Measurements from ENCODE around the gene SLC35F2. TPM values are rescaled to one million over a fixed set of nuclear protein-coding genes. Genes with fewer than 3 reads are reported as not detected.
A peak's percentile ranks its signal among the peaks of the same experiment; 100 is the strongest.

The SLC35F2 gene
- total and polyA plus RNA-seq, 2 of the 13 experiments (the other 11 are each of a cell fraction or from before 2014, with no cell fraction given) = 5.8 to 20.3 TPM

DNA sequence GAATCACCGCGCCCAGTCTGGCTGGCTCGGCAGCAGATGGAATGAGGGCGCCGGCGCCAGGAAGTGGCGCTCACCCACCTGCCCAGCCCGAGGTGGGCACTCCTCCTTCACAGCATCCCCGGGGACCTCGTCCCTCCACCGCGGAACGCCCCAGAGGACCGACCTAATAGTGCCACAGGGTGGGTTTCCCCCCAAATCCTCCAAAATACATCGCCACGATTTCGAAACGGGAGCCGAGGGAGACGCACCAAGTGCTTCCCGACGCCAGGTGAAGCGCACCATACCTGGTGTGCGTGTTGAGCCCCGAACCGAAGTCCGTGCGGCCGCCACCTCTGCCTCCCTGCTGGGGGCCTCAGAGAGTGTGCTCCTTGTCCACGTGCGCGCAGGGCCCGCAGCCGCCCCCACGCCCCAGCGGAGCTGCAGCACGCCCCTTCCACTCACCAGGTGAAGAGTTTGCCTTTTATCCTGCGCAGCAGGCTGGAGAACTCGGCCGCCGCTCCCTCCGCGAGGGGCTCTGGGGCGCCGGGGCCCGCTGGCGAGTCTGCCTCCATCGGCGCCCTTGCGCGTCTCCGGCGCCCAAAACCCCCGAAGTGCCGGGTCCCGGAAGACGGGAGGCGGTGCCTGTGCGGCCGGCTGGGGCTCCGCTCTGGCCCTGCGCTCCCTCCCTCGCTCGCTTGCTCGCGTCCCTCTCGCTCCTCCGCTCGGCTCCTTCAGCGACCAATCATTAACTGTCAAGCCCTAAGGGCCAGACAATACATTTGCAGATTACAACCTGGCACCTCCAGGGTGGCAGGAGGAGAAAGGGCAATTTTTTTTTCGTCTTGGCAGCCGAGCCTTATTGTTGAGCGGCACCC is at the start of gene SLC35F2 (continued):
- TF ChIP-seq PAX8 (CRISPR knock-in tag; IDR thresholded peaks at IDR 0.05; ENCODE audit: borderline replicate concordance) (no peak), YEATS2 (CRISPR knock-in tag; IDR thresholded peaks at IDR 0.05; ENCODE audit: borderline replicate concordance) (peak; percentile 40), SCMH1 (CRISPR knock-in tag; IDR thresholded peaks at IDR 0.05; ENCODE audit: borderline replicate concordance) (no peak), POLR2A (IDR thresholded peaks at IDR 0.05; ENCODE audit: insufficient read depth in 1 of 2, low read depth in 2 of 2, low read length in 2 of 2) (peak in 1 of 2 experiments; percentile 34; a peak in 1 of 4 replicates), ZNF263 (CRISPR knock-in tag; IDR thresholded peaks at IDR 0.05) (no peak), ZNF468 (CRISPR knock-in tag; IDR thresholded peaks at IDR 0.05) (no peak), BORCS8-MEF2B (CRISPR knock-in tag; IDR thresholded peaks at IDR 0.05) (peak; percentile 86), ZNF563 (CRISPR knock-in tag; IDR thresholded peaks at IDR 0.05) (peak; percentile 79), TAF1 (CRISPR knock-in tag; IDR thresholded peaks at IDR 0.05) (peak; percentile 60), ZNF331 (CRISPR knock-in tag; IDR thresholded peaks at IDR 0.05) (0 out of 2 replicates have a peak, but pooled peaks have one; percentile 29), NKX3-1 (CRISPR knock-in tag; IDR thresholded peaks at IDR 0.05) (peak; percentile 74; the same call in 1 of the 2 replicates), SPEN (CRISPR knock-in tag; IDR thresholded peaks at IDR 0.05; ENCODE audit: low read depth) (no peak; the same call in 1 of the 2 replicates), ZNF337 (CRISPR knock-in tag; IDR thresholded peaks at IDR 0.05; ENCODE audit: borderline replicate concordance, low read depth) (no peak), ZNF138 (CRISPR knock-in tag; IDR thresholded peaks at IDR 0.05; ENCODE audit: low read depth) (0 out of 2 replicates have a peak, but pooled peaks have one; percentile 41), ZFY (CRISPR knock-in tag; IDR thresholded peaks at IDR 0.05) (peak; percentile 92)
- TF ChIP-seq, protein P1, sequence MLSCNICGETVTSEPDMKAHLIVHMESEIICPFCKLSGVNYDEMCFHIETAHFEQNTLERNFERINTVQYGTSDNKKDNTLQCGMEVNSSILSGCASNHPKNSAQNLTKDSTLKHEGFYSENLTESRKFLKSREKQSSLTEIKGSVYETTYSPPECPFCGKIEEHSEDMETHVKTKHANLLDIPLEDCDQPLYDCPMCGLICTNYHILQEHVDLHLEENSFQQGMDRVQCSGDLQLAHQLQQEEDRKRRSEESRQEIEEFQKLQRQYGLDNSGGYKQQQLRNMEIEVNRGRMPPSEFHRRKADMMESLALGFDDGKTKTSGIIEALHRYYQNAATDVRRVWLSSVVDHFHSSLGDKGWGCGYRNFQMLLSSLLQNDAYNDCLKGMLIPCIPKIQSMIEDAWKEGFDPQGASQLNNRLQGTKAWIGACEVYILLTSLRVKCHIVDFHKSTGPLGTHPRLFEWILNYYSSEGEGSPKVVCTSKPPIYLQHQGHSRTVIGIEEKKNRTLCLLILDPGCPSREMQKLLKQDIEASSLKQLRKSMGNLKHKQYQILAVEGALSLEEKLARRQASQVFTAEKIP (CRISPR knock-in tag; IDR thresholded peaks at IDR 0.05; ENCODE audit: borderline replicate concordance) = no peak
- TF ChIP-seq, protein P2, sequence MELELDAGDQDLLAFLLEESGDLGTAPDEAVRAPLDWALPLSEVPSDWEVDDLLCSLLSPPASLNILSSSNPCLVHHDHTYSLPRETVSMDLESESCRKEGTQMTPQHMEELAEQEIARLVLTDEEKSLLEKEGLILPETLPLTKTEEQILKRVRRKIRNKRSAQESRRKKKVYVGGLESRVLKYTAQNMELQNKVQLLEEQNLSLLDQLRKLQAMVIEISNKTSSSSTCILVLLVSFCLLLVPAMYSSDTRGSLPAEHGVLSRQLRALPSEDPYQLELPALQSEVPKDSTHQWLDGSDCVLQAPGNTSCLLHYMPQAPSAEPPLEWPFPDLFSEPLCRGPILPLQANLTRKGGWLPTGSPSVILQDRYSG (CRISPR knock-in tag; IDR thresholded peaks at IDR 0.05) = peak; percentile 74; the same call in 1 of the 2 replicates
- TF ChIP-seq, protein P3, sequence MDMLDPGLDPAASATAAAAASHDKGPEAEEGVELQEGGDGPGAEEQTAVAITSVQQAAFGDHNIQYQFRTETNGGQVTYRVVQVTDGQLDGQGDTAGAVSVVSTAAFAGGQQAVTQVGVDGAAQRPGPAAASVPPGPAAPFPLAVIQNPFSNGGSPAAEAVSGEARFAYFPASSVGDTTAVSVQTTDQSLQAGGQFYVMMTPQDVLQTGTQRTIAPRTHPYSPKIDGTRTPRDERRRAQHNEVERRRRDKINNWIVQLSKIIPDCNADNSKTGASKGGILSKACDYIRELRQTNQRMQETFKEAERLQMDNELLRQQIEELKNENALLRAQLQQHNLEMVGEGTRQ (IDR thresholded peaks at IDR 0.05; ENCODE audit: low read depth, low read length) = no peak
- TF ChIP-seq, protein P3 (CRISPR knock-in tag; IDR thresholded peaks at IDR 0.05; ENCODE audit: borderline replicate concordance) = peak; percentile 39; the same call in 1 of the 2 replicates
- TF ChIP-seq, protein P4, sequence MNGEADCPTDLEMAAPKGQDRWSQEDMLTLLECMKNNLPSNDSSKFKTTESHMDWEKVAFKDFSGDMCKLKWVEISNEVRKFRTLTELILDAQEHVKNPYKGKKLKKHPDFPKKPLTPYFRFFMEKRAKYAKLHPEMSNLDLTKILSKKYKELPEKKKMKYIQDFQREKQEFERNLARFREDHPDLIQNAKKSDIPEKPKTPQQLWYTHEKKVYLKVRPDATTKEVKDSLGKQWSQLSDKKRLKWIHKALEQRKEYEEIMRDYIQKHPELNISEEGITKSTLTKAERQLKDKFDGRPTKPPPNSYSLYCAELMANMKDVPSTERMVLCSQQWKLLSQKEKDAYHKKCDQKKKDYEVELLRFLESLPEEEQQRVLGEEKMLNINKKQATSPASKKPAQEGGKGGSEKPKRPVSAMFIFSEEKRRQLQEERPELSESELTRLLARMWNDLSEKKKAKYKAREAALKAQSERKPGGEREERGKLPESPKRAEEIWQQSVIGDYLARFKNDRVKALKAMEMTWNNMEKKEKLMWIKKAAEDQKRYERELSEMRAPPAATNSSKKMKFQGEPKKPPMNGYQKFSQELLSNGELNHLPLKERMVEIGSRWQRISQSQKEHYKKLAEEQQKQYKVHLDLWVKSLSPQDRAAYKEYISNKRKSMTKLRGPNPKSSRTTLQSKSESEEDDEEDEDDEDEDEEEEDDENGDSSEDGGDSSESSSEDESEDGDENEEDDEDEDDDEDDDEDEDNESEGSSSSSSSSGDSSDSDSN (CRISPR knock-in tag; IDR thresholded peaks at IDR 0.05) = peak; percentile 95
- TF ChIP-seq, protein P5, sequence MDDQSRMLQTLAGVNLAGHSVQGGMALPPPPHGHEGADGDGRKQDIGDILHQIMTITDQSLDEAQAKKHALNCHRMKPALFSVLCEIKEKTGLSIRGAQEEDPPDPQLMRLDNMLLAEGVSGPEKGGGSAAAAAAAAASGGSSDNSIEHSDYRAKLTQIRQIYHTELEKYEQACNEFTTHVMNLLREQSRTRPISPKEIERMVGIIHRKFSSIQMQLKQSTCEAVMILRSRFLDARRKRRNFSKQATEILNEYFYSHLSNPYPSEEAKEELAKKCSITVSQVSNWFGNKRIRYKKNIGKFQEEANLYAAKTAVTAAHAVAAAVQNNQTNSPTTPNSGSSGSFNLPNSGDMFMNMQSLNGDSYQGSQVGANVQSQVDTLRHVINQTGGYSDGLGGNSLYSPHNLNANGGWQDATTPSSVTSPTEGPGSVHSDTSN (CRISPR knock-in tag; IDR thresholded peaks at IDR 0.05; ENCODE audit: borderline replicate concordance) = no peak

Measured in HepG2 (cell line).